Vagina (tissue), 2 donors: ENCODE data around the gene UPK1A.

Experiments
- CTCF ChIP-seq, 3 experiments: fragments of 450-650 bp in 2 of 3; fragments of 200-600 bp in 1 of 3; sonication (generic) in 1 of 3; IDR thresholded peaks; one replicate each; pipeline ENCODE4 v1.5.1; 2017 to 2019; ENCODE audit warnings: antibody characterized with exemption in 3 of 3, mild to moderate bottlenecking in 2 of 3, moderate library complexity in 2 of 3
- POLR2A ChIP-seq, 2 donors: fragments of 450-650 bp; IDR thresholded peaks; one replicate each; pipeline ENCODE4 v1.6.1; 2017; ENCODE audit warnings: antibody characterized with exemption in 2 of 2, mild to moderate bottlenecking in 2 of 2, moderate library complexity in 2 of 2

- TF ChIP-seq POLR2A (IDR thresholded peaks at IDR 0.05) (no peak), CTCF (IDR thresholded peaks at IDR 0.05) (no peak)
Measured at GRCh38 chr19:35663981-35664380, 2.3 kb upstream of the UPK1A start.
